LHCN-M2 (cell line): ENCODE measurements around the gene CHSY1. TPM values are rescaled to one million over a fixed set of nuclear protein-coding genes. Genes with fewer than 3 reads are reported as not detected.
A peak's percentile ranks its signal among the peaks of the same experiment; 100 is the strongest.
"Not testable (repeated sequence)": the region's sequence is repeated elsewhere in the genome, so short reads cannot be mapped to it uniquely, and the experiment has no call there.

Experiments
- DNase-seq: peaks from one replicate; pipeline ENCODE4 v3.0.0-alpha.2; 2012; ENCODE audit warnings: low read depth
- total RNA-seq: library from RNA; depleted of rRNA; stranded (reverse); fragments of >200 nt; gene quantifications from 2 replicates; pipeline ENCODE4 v1.2.3, GENCODE V29; 2014; rRNA removed

CHSY1 gene
- total RNA-seq, 1 experiment from 2014 or later = 21.8 TPM

GRCh38 chr15:101135532-101136166 is 116.2 kb downstream of the CHSY1 start:
- no peak for DNase-seq

- DNase-seq = no peak
These were observed 117.1 kb downstream of the CHSY1 start for GRCh38 chr15:101134780-101135179.

- DNase-seq = no peak
These were observed 118.0 kb downstream of the CHSY1 start for GRCh38 chr15:101133751-101134261.

DNA sequence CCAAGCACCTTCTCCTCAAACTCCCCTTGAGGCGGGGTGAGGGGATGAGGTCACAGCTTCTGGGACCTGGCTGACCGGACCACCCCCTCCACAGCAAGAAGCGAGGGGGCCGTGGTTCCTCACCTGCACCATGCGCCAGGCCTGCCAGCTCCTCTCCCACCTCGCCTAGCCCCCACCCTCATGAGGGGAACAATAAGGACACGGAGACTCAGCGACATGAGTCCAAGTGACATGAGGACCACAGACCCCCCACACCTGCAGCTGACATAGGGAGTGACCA is 118.7 kb downstream of the CHSY1 start:
- DNase-seq = no peak

- no peak for DNase-seq
These were observed 119.3 kb downstream of the CHSY1 start for GRCh38 chr15:101132390-101133180.

- DNase-seq = no peak
These were observed 120.1 kb downstream of the CHSY1 start for GRCh38 chr15:101131489-101132389.

DNA sequence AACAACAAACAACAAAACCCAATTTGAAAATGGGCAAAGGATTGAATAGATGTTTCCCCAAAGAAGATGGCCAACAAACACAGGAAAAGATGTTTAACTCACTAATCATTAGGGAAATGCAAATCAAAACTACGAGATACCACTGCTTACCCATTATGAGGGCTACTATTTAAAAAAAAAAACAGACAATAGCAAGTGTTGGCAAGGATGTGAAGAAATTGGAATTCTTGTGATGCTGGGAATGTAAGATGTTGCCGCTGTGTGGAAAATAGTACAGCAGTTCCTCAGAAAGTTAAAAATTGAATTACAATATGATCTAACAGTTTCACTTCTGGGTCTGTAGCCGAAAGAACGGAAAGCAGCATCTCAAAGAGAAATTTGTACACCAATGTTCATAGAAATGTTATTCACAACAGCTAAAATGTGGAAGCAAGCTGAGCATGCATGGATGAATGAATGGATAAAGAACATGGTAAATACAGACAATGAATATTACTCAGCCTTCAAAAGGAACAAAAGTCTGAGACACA is 121.9 kb downstream of the CHSY1 start:
- no peak for DNase-seq

DNA sequence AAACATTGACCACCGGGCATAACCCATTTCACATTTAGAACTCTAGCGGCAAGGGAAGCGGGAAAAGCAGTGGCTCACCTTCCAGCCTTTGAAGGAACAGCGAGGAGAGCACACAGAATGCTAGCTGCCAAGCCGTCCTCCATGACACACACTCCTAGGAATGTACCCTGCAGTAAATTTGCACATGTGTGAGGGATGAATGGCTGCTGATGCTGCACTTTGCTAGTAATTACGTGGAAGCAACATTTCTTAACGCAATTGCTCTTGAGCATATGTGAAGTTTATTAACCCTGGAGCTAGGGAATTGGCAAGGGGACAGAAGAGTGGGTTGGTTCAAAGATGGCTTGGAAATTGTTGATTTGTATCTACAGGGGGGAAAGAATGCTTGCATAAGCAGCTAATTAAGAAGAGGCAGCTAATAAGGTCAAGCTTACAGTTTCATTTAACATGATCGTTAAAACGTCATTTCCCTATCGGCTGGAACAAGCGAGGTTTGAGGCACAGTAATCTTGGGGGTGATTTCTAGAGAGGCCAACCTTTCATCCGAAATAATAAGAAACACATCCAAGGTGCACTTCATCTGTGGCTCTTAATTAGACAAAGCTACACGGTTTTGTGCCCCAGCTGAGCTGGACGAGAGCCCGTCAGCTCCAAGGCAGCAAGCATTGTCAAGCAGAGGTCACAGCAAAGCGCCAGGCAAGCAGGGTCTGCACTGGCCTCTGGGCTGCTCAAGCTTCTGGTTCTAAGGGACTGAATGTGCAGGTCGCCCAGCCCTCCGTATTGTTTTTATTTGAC is 123.4 kb downstream of the CHSY1 start:
- peak; percentile 79 for DNase-seq

DNA sequence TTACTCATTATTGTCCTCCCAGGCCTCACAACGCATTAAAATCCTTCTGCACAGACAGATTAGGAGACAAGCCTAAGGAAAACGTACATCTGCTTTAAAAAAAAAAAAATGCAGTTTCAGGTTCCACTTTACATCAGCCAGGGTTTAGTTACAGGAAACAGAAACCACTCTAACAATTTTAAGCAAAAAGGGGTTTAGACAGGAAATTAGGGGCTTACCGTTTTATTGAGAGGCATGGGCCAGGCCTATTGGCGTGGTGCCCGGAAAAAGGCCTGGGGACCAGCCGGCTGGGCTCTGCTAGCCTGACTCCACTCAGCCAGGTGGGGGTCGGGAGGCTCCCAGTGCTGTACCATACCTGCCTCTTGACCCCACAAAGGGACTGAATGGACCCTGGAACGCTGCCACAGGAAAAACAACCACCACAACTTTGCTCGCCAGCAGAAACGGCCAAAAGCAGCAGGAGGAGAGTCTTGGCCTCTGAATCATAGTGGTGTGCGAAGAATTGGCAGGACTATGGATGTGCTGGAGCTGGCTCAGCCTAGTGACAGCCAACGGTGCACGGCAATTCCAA is 124.3 kb downstream of the CHSY1 start:
- peak; percentile 85 for DNase-seq

GRCh38 chr15:101126618-101127505 is 125.0 kb downstream of the CHSY1 start:
- peak; percentile 58 for DNase-seq

DNA sequence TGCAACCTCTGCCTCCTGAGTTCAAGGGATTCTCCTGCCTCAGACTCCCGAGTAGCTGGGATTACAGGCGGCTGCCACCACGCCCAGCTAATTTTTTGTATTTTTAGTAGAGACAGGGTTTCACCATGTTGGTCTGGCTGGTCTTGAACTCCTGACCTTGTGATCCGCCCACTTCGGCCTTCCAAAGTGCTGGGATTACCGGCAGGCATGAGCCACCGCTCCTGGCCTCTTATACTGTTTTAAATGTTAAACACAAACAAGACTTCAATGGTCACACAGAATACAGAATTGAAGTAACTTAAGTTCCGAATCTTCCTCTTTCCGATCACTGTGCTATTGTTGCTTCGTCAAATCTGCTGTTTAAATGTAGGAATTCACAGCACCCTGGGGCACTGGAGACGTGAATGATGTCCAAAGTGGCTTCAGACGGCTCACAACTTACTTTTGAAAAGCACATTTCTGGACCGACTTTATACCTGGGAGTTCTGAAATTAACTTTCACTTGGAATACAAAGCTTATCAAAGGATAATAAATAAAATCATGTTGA is 125.9 kb downstream of the CHSY1 start:
- not testable (repeated sequence) for DNase-seq

Other genes starting within 250 kb of the CHSY1 start
- 58.7 and 73.5 TPM in 2 replicates for gene SELENOS, start 25.4 kb upstream of the CHSY1 start, total RNA-seq
- gene SNRPA1, start 43.2 kb upstream of the CHSY1 start, total RNA-seq = 25.1 and 25.4 TPM in 2 replicates
- 0.13 and 0.52 TPM in 2 replicates for gene PCSK6, start 237.7 kb upstream of the CHSY1 start, total RNA-seq